ENCODE data around the gene DDX28.
"Not testable (repeated sequence)": the region's sequence is repeated elsewhere in the genome, so short reads cannot be mapped to it uniquely, and the experiment has no call there.

DDX28 gene

GRCh38 chr16:68037841-68038597 lies 15.0 kb upstream of the DDX28 start:
- no peak for ATAC-seq
- DNase-seq, result no peak

DNA sequence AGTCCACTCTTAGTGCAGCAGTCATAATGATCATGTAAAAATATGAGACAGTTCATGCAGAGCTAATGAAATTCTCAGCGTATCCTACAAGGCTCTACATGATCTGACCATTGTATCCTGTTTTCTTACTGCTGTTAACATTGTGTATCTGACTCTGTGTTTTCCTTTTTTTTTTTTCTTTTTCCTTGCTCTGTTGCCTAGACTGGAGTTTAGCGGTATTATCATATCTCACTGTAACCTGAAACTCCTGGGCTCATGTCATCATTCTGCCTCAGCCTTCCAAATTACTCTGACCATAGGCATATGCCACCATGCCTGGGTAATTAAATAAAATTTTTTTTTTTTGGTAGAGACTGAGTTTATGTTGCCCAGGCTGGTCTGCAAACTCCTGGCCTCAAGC lies 12.2 kb upstream of the DDX28 start:
- DNase-seq, result no peak

DNA sequence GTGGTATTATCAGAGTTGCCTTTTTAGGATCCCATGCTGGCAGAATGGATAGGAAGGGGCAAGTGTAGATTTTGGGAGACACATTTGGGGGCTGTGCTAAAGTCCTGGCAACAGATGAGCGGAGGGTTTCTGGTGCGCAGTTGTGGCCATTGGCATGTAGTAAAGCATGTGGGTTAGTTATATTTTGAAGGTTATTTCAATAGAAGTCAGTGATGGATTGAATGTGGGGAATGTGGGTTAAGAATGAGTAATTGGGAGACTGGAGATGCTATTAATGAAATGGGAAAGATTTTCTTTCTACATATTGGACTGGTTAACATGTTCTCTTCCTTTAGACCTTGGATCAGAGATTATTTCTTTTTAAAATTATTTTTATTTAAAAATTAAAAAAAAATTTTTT lies 10.1 kb upstream of the DDX28 start:
- ATAC-seq, result no peak
- DNase-seq, result no peak

More for the DNA sequence above, 12.2 kb upstream of the DDX28 start:
- ATAC-seq, result no peak

DNA sequence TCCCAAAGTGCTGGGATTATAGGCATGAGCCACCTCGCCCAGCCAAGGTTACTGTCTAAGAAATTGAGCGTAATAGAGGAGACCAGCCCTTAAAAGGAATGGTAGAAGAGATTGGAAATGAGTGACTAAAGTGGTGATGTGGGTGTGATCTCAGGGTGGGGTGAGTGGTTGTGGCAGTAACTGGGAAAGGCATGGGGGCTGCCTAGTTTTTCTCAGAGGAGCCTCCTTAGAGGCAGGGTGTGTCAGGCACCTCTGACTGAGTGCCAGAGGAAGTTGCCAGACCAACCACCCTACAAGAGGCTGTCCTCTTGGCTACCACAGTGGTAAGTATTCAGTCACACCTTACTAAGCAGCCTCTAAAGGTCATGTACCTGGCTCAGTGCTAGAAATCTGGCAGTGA lies 8.9 kb upstream of the DDX28 start:
- peak; percentile 82 for ATAC-seq
- no peak for DNase-seq

DNA sequence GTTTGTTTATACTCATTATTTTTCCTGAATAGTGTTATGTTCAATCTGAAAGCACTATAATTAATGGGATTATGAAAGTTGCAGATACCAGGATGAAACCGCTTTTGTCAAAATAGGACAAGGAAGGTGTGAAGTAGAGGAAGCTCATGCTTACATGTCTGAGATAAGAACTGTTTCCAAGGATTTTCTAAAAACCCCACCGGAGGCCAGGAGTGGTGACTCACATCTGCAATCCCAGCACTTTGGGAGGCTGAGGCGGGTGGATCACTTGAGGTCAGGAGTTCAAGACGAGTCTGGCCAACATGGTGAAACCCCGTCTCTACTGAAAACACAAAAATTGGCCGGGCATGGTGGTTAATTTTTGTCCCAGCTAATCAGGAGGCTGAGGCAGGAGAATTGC lies 7.1 kb upstream of the DDX28 start:
- not testable (repeated sequence) for ATAC-seq, DNase-seq

DNA sequence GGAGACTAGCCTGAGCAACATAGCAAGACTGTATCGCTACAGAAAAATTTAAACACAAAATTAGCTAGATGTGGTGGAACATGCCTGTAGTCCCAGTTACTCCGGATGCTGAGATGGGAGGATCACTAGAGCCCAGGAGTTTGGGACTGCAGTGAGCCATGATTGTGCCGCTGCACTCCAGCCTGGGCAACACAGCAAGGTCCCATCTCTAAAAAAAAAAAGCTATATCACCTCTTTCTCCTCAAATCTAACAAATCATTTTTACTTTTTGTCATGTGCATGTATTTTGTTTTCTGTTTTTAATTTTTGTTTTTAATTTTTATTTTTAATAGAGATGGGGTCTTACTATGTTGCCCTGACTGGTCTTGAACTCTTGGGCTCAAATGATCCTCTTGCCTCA lies 6.0 kb upstream of the DDX28 start:
- DNase-seq (no peak), ATAC-seq (no peak)

GRCh38 chr16:68022278-68022727 lies 729 bp downstream of the DDX28 start:
- ATAC-seq, result peak; percentile 19

DNA sequence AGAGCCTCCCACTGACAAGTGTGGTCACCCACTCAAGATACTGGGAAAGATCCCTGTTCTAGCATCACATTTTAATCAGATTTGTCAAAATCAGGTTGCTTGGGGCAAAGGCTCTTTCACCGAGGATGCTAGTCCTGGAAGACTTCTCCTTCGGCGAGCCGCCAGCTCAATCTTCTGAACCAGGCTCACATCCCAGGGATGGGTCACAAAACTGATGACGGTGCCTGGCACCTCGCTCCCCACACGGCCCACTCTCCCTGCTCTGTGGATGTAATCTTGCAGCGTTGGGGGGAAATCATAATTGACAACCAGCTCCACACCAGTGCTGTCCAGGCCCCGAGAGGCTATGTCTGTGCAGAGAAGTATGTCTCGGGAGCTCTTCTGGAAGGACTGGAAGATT lies 1.5 kb downstream of the DDX28 start:
- no peak for ATAC-seq
- no peak for DNase-seq

More at GRCh38 chr16:68022278-68022727, 729 bp downstream of the DDX28 start:
- no peak for DNase-seq

DNA sequence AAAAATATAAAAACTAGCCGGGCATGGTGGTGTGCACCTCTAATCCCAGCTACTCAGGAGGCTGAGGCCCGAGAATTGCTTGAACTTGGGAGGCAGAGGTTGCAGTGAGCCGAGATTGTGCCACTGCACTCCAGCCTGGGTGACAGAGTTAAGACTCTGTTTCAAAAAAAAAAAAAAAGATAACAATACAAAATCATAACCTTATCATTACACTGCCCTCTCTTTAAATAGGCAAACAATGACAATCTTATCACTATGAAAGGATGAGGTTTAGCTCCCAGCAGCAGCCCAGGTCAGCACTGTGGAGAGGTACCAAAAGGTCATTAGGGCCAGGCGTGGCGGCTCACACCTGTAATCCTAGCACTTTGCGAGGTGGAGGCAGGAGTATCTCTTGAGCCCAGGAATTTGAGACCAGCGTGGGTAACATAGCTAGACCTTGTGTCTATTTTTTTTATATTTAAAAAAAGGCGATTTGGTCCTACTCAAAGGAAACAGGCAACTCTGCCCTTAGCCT lies 3.8 kb downstream of the DDX28 start:
- DNase-seq, result no peak

GRCh38 chr16:68015681-68016080 lies 7.4 kb downstream of the DDX28 start, which contains the start of gene DPEP2NB:
TSS of gene DPEP2NB (minus strand) at chr16:68015911. CDS start at chr16:68015770, 141 bp downstream.
- DNase-seq (no peak), ATAC-seq (no peak)

More for the DNA sequence above, 3.8 kb downstream of the DDX28 start:
- no peak for ATAC-seq

- ATAC-seq, result no peak
- DNase-seq, result no peak
Observed at GRCh38 chr16:68013440-68013839, 9.6 kb downstream of the DDX28 start.

GRCh38 chr16:68009872-68010271 lies 13.2 kb downstream of the DDX28 start:
- not testable (repeated sequence) for ATAC-seq, DNase-seq

- no peak for DNase-seq
- no peak for ATAC-seq
Observed at GRCh38 chr16:68009157-68009735, 13.8 kb downstream of the DDX28 start.

- ATAC-seq (peak; percentile 72), DNase-seq (peak; percentile 25)
Observed at GRCh38 chr16:68005786-68006286, 17.2 kb downstream of the DDX28 start.

DNA sequence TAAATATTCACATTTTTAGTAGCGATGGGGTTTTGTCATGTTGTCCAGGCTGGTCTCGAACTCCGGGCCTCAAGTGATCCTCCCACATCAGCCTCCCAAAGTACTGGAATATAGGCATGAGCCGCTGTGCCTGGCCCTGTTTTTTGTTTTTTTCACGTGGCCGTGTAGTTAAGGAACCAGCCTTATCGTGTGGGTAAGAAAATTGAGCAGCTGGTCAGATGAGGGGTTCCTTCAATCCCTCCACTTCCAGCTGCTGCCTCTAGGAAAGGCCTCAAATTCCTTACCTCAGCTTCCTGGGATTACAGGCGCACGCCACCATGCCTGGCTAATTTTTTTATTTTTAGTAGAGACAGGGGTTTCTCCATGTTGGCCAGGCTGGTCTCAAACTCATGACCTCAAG lies 17.8 kb downstream of the DDX28 start:
- ATAC-seq (no peak), DNase-seq (no peak)

- no peak for DNase-seq
- no peak for ATAC-seq
Observed at GRCh38 chr16:68003031-68003430, 20.0 kb downstream of the DDX28 start.

- no peak for DNase-seq
- ATAC-seq, result no peak
Observed at GRCh38 chr16:68000450-68000849, 22.6 kb downstream of the DDX28 start.

DNA sequence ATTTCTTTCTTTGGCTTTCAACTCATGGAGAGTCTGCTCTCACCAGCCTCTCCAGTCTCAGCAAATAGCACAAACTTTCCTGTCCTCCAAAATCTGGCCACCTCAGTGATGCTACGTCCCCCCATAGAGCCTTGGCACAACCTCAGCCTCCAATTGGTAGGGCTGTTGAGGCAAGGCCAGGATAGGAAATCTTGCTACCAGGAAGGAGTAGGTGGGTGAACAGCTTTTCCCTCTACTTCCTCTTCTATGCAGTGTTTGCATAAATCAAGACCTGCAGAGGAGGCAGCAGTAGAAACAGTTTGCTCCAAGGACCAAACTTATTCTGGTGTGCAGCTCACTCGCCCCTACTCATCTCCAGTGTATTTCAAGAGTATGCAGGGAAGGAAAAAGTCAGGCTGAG lies 23.0 kb downstream of the DDX28 start:
- no peak for DNase-seq
- ATAC-seq, result peak; percentile 19

- ATAC-seq (peak; percentile 79), DNase-seq (peak; percentile 45)
Observed at GRCh38 chr16:67998779-67999688, 24.0 kb downstream of the DDX28 start, which contains the start of gene DPEP2. TSS of gene DPEP2 (minus strand) at chr16:67999484. CDS start at chr16:67993212, 6,272 bp downstream.

GRCh38 chr16:67998231-67998778 lies 24.7 kb downstream of the DDX28 start:
- DNase-seq, ATAC-seq: not testable (repeated sequence)

DNA sequence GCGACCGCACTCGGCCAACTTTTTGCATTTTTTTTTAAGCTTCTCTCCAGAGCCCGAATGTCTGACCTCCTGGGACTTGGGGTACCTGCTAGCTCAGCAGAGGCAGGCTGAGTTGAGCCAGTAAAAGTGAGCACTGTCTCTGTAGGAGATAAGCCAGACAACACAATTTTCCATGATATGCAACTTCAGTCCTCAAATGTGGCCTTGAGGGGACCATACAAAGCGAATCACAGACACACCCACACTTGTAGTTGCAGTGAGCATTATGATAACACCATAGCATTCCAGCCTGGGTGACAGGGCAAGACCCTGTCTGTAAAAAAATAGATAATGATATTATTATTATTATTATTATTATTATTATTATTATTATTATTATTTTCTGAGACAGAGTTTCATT lies 26.4 kb downstream of the DDX28 start:
- no peak for DNase-seq
- no peak for ATAC-seq

- peak; percentile 59 for DNase-seq
- no peak for ATAC-seq
Observed at GRCh38 chr16:67995423-67995822, 27.6 kb downstream of the DDX28 start.
